Mesothelial cell of epicardium (in vitro differentiated cells): ENCODE results near the gene PTTG1. TPM values are rescaled to one million over a fixed set of nuclear protein-coding genes. Genes with fewer than 3 reads are reported as not detected.

Experiments
- DNase-seq, 2 experiments: peaks; one replicate each; pipeline ENCODE4 v3.0.0; 2021; ENCODE audit warnings: low spot score in 2 of 2; ENCODE audit not compliant: unreplicated experiment in 2 of 2
- H3K27ac Mint-ChIP-seq: 2 replicates; pipeline ENCODE4 v1.8.0; 2021; ENCODE audit warnings: mixed read lengths
- H3K27me3 Mint-ChIP-seq: 2 replicates; pipeline ENCODE4 v1.8.0; 2021; ENCODE audit warnings: low read depth, mixed read lengths
- H3K36me3 Mint-ChIP-seq: 2 replicates; pipeline ENCODE4 v1.8.0; 2021; ENCODE audit warnings: mixed read lengths
- H3K4me1 Mint-ChIP-seq: 2 replicates; pipeline ENCODE4 v1.8.0; 2021; ENCODE audit warnings: mixed read lengths
- H3K4me3 Mint-ChIP-seq: 2 replicates; pipeline ENCODE4 v1.8.0; 2021; ENCODE audit warnings: mild to moderate bottlenecking, moderate library complexity, mixed read lengths
- H3K9me3 Mint-ChIP-seq: 2 replicates; pipeline ENCODE4 v1.8.0; 2021; ENCODE audit warnings: mixed read lengths
- CTCF ChIP-seq: fragments of 200-600 bp; sonication (generic); IDR thresholded peaks from one replicate; pipeline ENCODE4 v1.5.0; 2021; ENCODE audit warnings: antibody characterized with exemption; ENCODE audit not compliant: unreplicated experiment
- total RNA-seq: library from RNA; stranded (reverse); gene quantifications from 3 replicates; pipeline ENCODE4 v1.2.1, GENCODE V29; 2021

PTTG1 gene
- total RNA-seq, 1 donor from 2014 or later, result 43.3 TPM

GRCh38 chr5:160470437-160471361 lies 49.0 kb downstream of the PTTG1 start:
- Mint-ChIP-seq H3K4me1 (peaks cover 28% of the 10 kb centered on the region), H3K27me3 (no peaks in the 10 kb centered on the region), H3K4me3 (no peak overlapping the region), H3K36me3 (no peaks in the 10 kb centered on the region), H3K27ac (no peak overlapping the region), H3K9me3 (no peaks in the 10 kb centered on the region)
- no peak for DNase-seq
- TF ChIP-seq CTCF, result no peak

- Mint-ChIP-seq H3K27ac (no peak overlapping the region), H3K4me3 (no peak overlapping the region), H3K4me1 (peaks cover 28% of the 10 kb centered on the region), H3K9me3 (no peaks in the 10 kb centered on the region), H3K27me3 (no peaks in the 10 kb centered on the region), H3K36me3 (no peaks in the 10 kb centered on the region)
- no peak for DNase-seq
- no peak for TF ChIP-seq CTCF
Observed at GRCh38 chr5:160471761-160472160, 50.1 kb downstream of the PTTG1 start.

- no peaks in the 10 kb centered on the region for H3K9me3 Mint-ChIP-seq
- TF ChIP-seq CTCF, result no peak
- H3K27ac Mint-ChIP-seq, result no peak overlapping the region
- no peaks in the 10 kb centered on the region for H3K27me3 Mint-ChIP-seq
- no peak overlapping the region for H3K4me3 Mint-ChIP-seq
- DNase-seq, result no peak
- peaks cover 24% of the 10 kb centered on the region for H3K4me1 Mint-ChIP-seq
- H3K36me3 Mint-ChIP-seq, result no peaks in the 10 kb centered on the region
Observed at GRCh38 chr5:160472482-160472881, 50.8 kb downstream of the PTTG1 start.

GRCh38 chr5:160473681-160474080 lies 52.0 kb downstream of the PTTG1 start:
- no peak overlapping the region for H3K4me3 Mint-ChIP-seq
- no peak overlapping the region for H3K27ac Mint-ChIP-seq
- H3K9me3 Mint-ChIP-seq, result no peaks in the 10 kb centered on the region
- DNase-seq, result no peak
- H3K27me3 Mint-ChIP-seq, result peaks cover 2% of the 10 kb centered on the region
- H3K4me1 Mint-ChIP-seq, result peaks cover 21% of the 10 kb centered on the region
- H3K36me3 Mint-ChIP-seq, result no peaks in the 10 kb centered on the region
- TF ChIP-seq CTCF, result no peak

GRCh38 chr5:160474084-160474483 lies 52.4 kb downstream of the PTTG1 start:
- Mint-ChIP-seq H3K27ac (no peak overlapping the region), H3K9me3 (no peaks in the 10 kb centered on the region), H3K27me3 (peaks cover 2% of the 10 kb centered on the region), H3K4me1 (peaks cover 21% of the 10 kb centered on the region), H3K36me3 (no peaks in the 10 kb centered on the region), H3K4me3 (no peak overlapping the region)
- DNase-seq, result no peak
- no peak for TF ChIP-seq CTCF
